Activated CD8-positive, alpha-beta memory T cell treated with anti-CD3 and anti-CD28 coated beads for 4 hours (primary cell): Measurements from ENCODE around the gene MTMR6.

Experiments used
- DNase-seq, 2 donors: peaks; one replicate each; pipeline ENCODE4 v3.0.0-alpha.2; 2020; ENCODE audit warnings: low read depth in 2 of 2

MTMR6 gene

GRCh38 chr13:25276748-25277147, 10.5 kb downstream of the MTMR6 start:
- DNase-seq: no peak

- no peak for DNase-seq
These were observed 18.7 kb downstream of the MTMR6 start for GRCh38 chr13:25268561-25268960.

- DNase-seq: no peak
These were observed 19.6 kb downstream of the MTMR6 start for GRCh38 chr13:25267715-25268114.

- DNase-seq: no peak
These were observed 20.6 kb downstream of the MTMR6 start for GRCh38 chr13:25266706-25267105.

GRCh38 chr13:25262261-25262660, 25.0 kb downstream of the MTMR6 start:
- no peak for DNase-seq

- DNase-seq: no peak
These were observed 33.6 kb downstream of the MTMR6 start for GRCh38 chr13:25253702-25254101.

- DNase-seq: no peak
These were observed 34.5 kb downstream of the MTMR6 start for GRCh38 chr13:25252752-25253151.

GRCh38 chr13:25252225-25252624, 35.1 kb downstream of the MTMR6 start:
- DNase-seq: no peak

GRCh38 chr13:25249001-25249543, 38.2 kb downstream of the MTMR6 start:
- no peak for DNase-seq

GRCh38 chr13:25248071-25248470, 39.2 kb downstream of the MTMR6 start:
- no peak for DNase-seq

GRCh38 chr13:25247360-25247759, 39.9 kb downstream of the MTMR6 start:
- DNase-seq: no peak

GRCh38 chr13:25244123-25244522, 43.2 kb downstream of the MTMR6 start:
- no peak for DNase-seq

GRCh38 chr13:25242956-25243355, 44.3 kb downstream of the MTMR6 start:
- no peak for DNase-seq

- no peak for DNase-seq
These were observed 46.3 kb downstream of the MTMR6 start for GRCh38 chr13:25241007-25241406.

- DNase-seq: no peak
These were observed 50.2 kb downstream of the MTMR6 start for GRCh38 chr13:25237083-25237482.

- DNase-seq: no peak
These were observed 53.4 kb downstream of the MTMR6 start for GRCh38 chr13:25233861-25234260.

- DNase-seq: no peak
These were observed 54.3 kb downstream of the MTMR6 start for GRCh38 chr13:25232937-25233515.

- no peak for DNase-seq
These were observed 55.8 kb downstream of the MTMR6 start for GRCh38 chr13:25231517-25231916.

GRCh38 chr13:25227690-25228089, 59.6 kb downstream of the MTMR6 start:
- no peak for DNase-seq

- DNase-seq: no peak
These were observed 61.3 kb downstream of the MTMR6 start for GRCh38 chr13:25225970-25226369.

GRCh38 chr13:25224151-25224550, 63.1 kb downstream of the MTMR6 start:
- DNase-seq: no peak

- DNase-seq: no peak
These were observed 64.5 kb downstream of the MTMR6 start for GRCh38 chr13:25222740-25223139.

- DNase-seq: no peak
These were observed 69.3 kb downstream of the MTMR6 start for GRCh38 chr13:25218019-25218418.
